ENCODE results near the gene FAF1.

The FAF1 gene

GRCh38 chr1:50836117-50836516, 124.0 kb downstream of the FAF1 start:
- intact Hi-C loops (cut with DNase I; ENCODE audit: low total_unique reads) = no loop called here
- Histone ChIP-seq H3K27me3 (no peaks in the 10 kb centered on the region), H3K4me1 (peaks cover 0 to 1% (median 0%) of the 10 kb centered on the region in 4 donors), H3K27ac (no peak overlapping the region), H3K36me3 (no peaks in the 10 kb centered on the region), H3K4me3 (no peak overlapping the region), H3K9me3 (no peaks in the 10 kb centered on the region)
- TF ChIP-seq CTCF (IDR thresholded peaks at IDR 0.05) = no peak
- no peak for DNase-seq

DNA sequence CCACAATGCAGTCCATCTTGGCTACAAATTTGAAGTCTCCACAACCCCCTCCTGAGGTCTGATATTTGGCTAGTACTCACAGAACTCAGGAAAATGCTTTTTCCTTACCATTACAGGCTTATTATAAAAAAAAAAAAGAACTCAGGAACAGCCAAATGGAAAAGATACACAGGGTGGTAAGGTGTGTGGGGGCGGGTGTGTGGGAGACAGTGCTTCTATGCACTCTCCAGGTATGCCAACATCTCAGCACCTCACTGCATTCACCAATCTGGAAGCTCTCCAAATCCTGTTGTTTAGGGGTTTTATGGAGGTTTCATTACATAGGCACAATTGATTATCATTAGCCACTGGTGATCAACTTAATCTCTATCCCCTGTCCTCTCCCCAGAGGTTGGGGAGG, 126.9 kb downstream of the FAF1 start:
- intact Hi-C loops (cut with DNase I; ENCODE audit: low total_unique reads) = no loop called here
- Histone ChIP-seq H3K36me3 (no peaks in the 10 kb centered on the region), H3K27me3 (no peaks in the 10 kb centered on the region), H3K27ac (no peak overlapping the region), H3K4me3 (no peak overlapping the region), H3K9me3 (no peaks in the 10 kb centered on the region), H3K4me1 (peaks cover 0 to 20% (median 2%) of the 10 kb centered on the region in 4 donors)
- TF ChIP-seq CTCF (IDR thresholded peaks at IDR 0.05) = no peak
- no peak for DNase-seq

DNA sequence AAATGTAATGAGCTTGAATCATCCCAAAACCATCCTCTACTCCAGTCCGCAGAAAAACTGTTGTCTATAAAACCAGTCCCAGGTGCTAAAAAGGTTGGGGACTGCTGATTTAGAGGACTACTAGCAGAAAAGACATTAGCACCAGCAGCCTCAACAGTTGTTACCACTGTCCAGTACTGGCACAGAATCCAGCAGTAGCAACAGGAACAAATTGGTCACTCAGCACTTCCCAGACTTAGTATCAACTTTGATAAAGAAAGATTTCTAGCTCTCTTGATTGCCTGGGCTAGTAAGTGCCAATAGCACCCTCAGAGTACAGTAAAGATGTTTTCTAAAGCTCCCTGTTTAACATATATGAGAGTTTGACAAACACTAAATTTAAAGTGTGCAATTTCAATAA, 127.9 kb downstream of the FAF1 start:
- Histone ChIP-seq H3K27me3 (no peaks in the 10 kb centered on the region), H3K4me3 (no peak overlapping the region), H3K4me1 (peaks cover 0 to 20% (median 2%) of the 10 kb centered on the region in 4 donors), H3K27ac (no peak overlapping the region), H3K36me3 (no peaks in the 10 kb centered on the region), H3K9me3 (no peaks in the 10 kb centered on the region)
- intact Hi-C loops (cut with DNase I; ENCODE audit: low total_unique reads) = no loop called here
- no peak for TF ChIP-seq CTCF (IDR thresholded peaks at IDR 0.05)
- DNase-seq = no peak

DNA sequence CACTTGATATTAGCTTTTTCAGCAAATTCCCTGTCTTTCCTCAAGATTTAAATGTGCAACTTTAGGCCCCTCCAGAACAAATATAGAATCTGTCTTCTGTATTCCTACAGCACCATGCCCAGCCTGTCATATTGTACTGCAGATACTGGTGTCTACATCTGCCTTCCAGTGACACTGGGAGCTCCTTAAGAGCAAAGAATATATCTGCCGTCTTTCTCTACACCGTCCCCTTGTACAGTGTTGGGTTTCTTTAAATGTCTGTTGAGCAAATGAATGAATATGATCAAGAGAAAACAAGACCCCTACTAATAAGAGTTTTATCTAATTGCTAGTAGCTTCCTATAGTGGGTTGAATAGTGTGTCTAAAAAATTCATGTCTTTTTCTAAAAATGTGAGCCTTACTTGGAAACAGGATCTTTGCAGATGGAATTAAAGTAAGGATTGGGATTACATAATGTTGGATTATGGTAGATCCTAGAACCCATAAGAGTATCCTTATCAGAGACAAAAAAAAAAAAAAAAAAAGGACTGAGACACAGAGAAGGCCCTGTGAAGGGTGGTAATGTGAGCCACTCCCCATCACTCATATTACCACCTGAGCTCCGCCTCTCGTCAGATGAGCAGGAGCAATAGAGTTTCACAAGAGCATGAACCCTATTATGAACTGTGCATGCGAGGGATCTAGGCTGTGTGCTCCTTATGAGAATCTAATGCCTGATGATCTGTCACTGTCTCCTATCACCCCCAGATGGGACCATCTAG, 128.6 kb downstream of the FAF1 start:
- DNase-seq = no peak
- TF ChIP-seq CTCF (IDR thresholded peaks at IDR 0.05) = no peak

DNA sequence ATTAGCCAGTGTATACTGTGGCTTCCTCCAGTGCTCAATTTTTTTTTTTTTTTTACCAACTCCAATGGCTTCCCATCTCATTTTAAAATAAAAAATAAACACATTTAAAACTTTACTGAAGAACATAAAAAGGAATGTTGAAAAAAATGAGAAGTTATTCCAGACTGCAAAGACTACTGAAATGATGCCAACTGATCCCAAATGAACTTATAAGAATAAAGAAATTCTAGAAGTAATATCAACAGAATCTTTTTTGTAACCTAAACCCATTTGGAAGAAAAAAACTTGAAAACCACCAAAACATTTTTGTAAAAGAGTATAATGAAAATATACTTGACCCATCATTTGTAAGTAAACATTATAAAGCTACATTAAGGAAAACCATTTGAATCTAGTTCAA, 129.4 kb downstream of the FAF1 start:
- TF ChIP-seq CTCF (IDR thresholded peaks at IDR 0.05) = no peak
- Histone ChIP-seq H3K27me3 (no peaks in the 10 kb centered on the region), H3K9me3 (no peaks in the 10 kb centered on the region), H3K4me1 (peaks cover 0 to 20% (median 2%) of the 10 kb centered on the region in 4 donors), H3K36me3 (no peaks in the 10 kb centered on the region), H3K27ac (no peak overlapping the region), H3K4me3 (no peak overlapping the region)
- intact Hi-C loops (cut with DNase I; ENCODE audit: low total_unique reads) = no loop called here
- DNase-seq = no peak

More for the DNA sequence above, 128.6 kb downstream of the FAF1 start:
- H3K4me1 ChIP-seq = peaks cover 0 to 20% (median 2%) of the 10 kb centered on the region in 4 donors
- no peaks in the 10 kb centered on the region for H3K9me3 ChIP-seq
- intact Hi-C loops (cut with DNase I; ENCODE audit: low total_unique reads) = no loop called here
- H3K27me3 ChIP-seq = no peaks in the 10 kb centered on the region
- no peaks in the 10 kb centered on the region for H3K36me3 ChIP-seq
- no peak overlapping the region for H3K27ac ChIP-seq
- H3K4me3 ChIP-seq = no peak overlapping the region

Measured in tibial artery (tissue), 4 donors.